H9 (cell line): ENCODE results near the gene ADGRD1. TPM values are rescaled to one million over a fixed set of nuclear protein-coding genes. Genes with fewer than 3 reads are reported as not detected.
A peak's percentile ranks its signal among the peaks of the same experiment; 100 is the strongest.

Source experiments
- DNase-seq: peaks from one replicate; pipeline ENCODE4 v3.0.0-alpha.2; 2017
- H2AFZ ChIP-seq: one replicate; pipeline ENCODE4 v1.6.1; 2013; ENCODE audit warnings: mild to moderate bottlenecking, low read length, control low read depth, moderate library complexity
- H2AK5ac ChIP-seq: 2 replicates; pipeline ENCODE4 v1.6.1; 2013; ENCODE audit warnings: low read length, control low read depth, mixed read lengths; ENCODE audit not compliant: insufficient read length
- H2BK120ac ChIP-seq: one replicate; pipeline ENCODE4 v1.6.1; 2013; ENCODE audit warnings: low read depth, mild to moderate bottlenecking, low read length, control low read depth, inconsistent platforms; ENCODE audit not compliant: poor library complexity, severe bottlenecking
- H2BK12ac ChIP-seq: 2 replicates; pipeline ENCODE4 v1.6.1; 2013; ENCODE audit warnings: low read length, control low read depth, mixed read lengths, low read depth; ENCODE audit not compliant: insufficient read length
- H2BK15ac ChIP-seq: 2 replicates; pipeline ENCODE4 v1.6.1; 2013; ENCODE audit warnings: low read depth, low read length, control low read depth
- H2BK20ac ChIP-seq: one replicate; pipeline ENCODE4 v1.6.1; 2013; ENCODE audit warnings: low read depth, mild to moderate bottlenecking, low read length, control low read depth, inconsistent platforms; ENCODE audit not compliant: poor library complexity, severe bottlenecking
- H2BK5ac ChIP-seq: 2 replicates; pipeline ENCODE4 v1.6.1; 2013; ENCODE audit warnings: low read length, control low read depth, mixed read lengths; ENCODE audit not compliant: insufficient read length
- H3K14ac ChIP-seq: 2 replicates; pipeline ENCODE4 v1.6.1; 2013; ENCODE audit warnings: low read length, control low read depth; ENCODE audit not compliant: insufficient read depth
- H3K18ac ChIP-seq: 2 replicates; pipeline ENCODE4 v1.6.1; 2013; ENCODE audit warnings: low read depth, mild to moderate bottlenecking, mixed read lengths, low read length, control low read depth; ENCODE audit not compliant: insufficient read length
- H3K23ac ChIP-seq: 2 replicates; pipeline ENCODE4 v1.6.1; 2013; ENCODE audit warnings: low read length, control low read depth, mixed read lengths, low read depth; ENCODE audit not compliant: insufficient read length
- H3K23me2 ChIP-seq: 2 replicates; pipeline ENCODE4 v1.6.1; 2013; ENCODE audit warnings: low read depth, mild to moderate bottlenecking, mixed read lengths, low read length, control low read depth; ENCODE audit not compliant: insufficient read length, poor library complexity, severe bottlenecking
- H3K27ac ChIP-seq: 2 replicates; pipeline ENCODE4 v1.5.1; 2013; ENCODE audit warnings: low read length, control low read depth, mixed read lengths, low read depth; ENCODE audit not compliant: insufficient read length
- H3K27me3 ChIP-seq: 2 replicates; pipeline ENCODE4 v1.6.1; 2013; ENCODE audit warnings: low read length, control low read depth, inconsistent platforms; ENCODE audit not compliant: insufficient read depth
- H3K4ac ChIP-seq: 2 replicates; pipeline ENCODE4 v1.6.1; 2013; ENCODE audit warnings: low read depth, mild to moderate bottlenecking, control low read depth, inconsistent platforms, low read length, moderate library complexity
- H3K4me1 ChIP-seq: 2 replicates; pipeline ENCODE4 v1.6.1; 2013; ENCODE audit warnings: low read length, control low read depth, inconsistent platforms; ENCODE audit not compliant: insufficient read depth
- H3K4me2 ChIP-seq: 2 replicates; pipeline ENCODE4 v1.6.1; 2013; ENCODE audit warnings: low read length, control low read depth, mixed read lengths; ENCODE audit not compliant: insufficient read length, insufficient read depth
- H3K56ac ChIP-seq: 2 replicates; pipeline ENCODE4 v1.6.1; 2013; ENCODE audit warnings: low read depth, mild to moderate bottlenecking, mixed read lengths, low read length, control low read depth; ENCODE audit not compliant: insufficient read length
- H3K79me1 ChIP-seq: 2 replicates; pipeline ENCODE4 v1.6.1; 2013; ENCODE audit warnings: low read depth, mild to moderate bottlenecking, moderate library complexity, low read length, control low read depth, inconsistent platforms; ENCODE audit not compliant: insufficient read depth, poor library complexity, severe bottlenecking
- H3K79me2 ChIP-seq: 2 replicates; pipeline ENCODE4 v1.6.1; 2013; ENCODE audit warnings: low read length, control low read depth, inconsistent platforms; ENCODE audit not compliant: insufficient read depth
- H3K9ac ChIP-seq: 2 replicates; pipeline ENCODE4 v1.6.1; 2013; ENCODE audit warnings: low read length, control low read depth, mixed read lengths; ENCODE audit not compliant: insufficient read length; ENCODE audit errors: extremely low read depth
- H3K9me3 ChIP-seq: one replicate; pipeline ENCODE4 v1.6.1; 2013; ENCODE audit warnings: low read depth, low read length, inconsistent platforms; ENCODE audit not compliant: control insufficient read depth
- H3T11ph ChIP-seq: one replicate; pipeline ENCODE4 v1.6.1; 2013; ENCODE audit warnings: mild to moderate bottlenecking, low read length, control low read depth, inconsistent platforms
- H4K20me1 ChIP-seq: one replicate; pipeline ENCODE4 v1.6.1; 2013; ENCODE audit not compliant: control insufficient read depth, insufficient read length, insufficient read depth
- H4K5ac ChIP-seq: 2 replicates; pipeline ENCODE4 v1.6.1; 2013; ENCODE audit warnings: low read depth, mild to moderate bottlenecking, mixed read lengths, low read length, control low read depth; ENCODE audit not compliant: insufficient read length
- H4K8ac ChIP-seq: replicated peaks from 2 replicates; pipeline ENCODE4 v1.6.1; 2013; ENCODE audit warnings: low read length, control low read depth, mixed read lengths, low read depth; ENCODE audit not compliant: insufficient read length
- H4K91ac ChIP-seq: 2 replicates; pipeline ENCODE4 v1.6.1; 2013; ENCODE audit warnings: low read depth, mild to moderate bottlenecking, moderate library complexity, mixed read lengths, low read length, control low read depth; ENCODE audit not compliant: insufficient read length
- H3K27ac Mint-ChIP-seq, 3 experiments: 2 replicates in 2 of 3; 3 replicates in 1 of 3; pipeline ENCODE4 v1.8.0; 2020 to 2021; ENCODE audit warnings: mixed read lengths in 3 of 3, mild to moderate bottlenecking in 1 of 3, moderate library complexity in 1 of 3
- H3K27me3 Mint-ChIP-seq: 2 replicates; pipeline ENCODE4 v1.8.0; 2021; ENCODE audit warnings: low read depth, mild to moderate bottlenecking, moderate library complexity, mixed read lengths
- H3K36me3 Mint-ChIP-seq, 3 experiments: 2 replicates in 2 of 3; 3 replicates in 1 of 3; pipeline ENCODE4 v1.8.0; 2020 to 2021; ENCODE audit warnings: low read depth in 3 of 3, mixed read lengths in 3 of 3; ENCODE audit not compliant: insufficient read depth in 1 of 3
- H3K4me1 Mint-ChIP-seq, 2 experiments: 2 replicates each; pipeline ENCODE4 v1.8.0; 2020; ENCODE audit warnings: mixed read lengths in 2 of 2
- H3K4me3 Mint-ChIP-seq, 2 experiments: 2 replicates in 1 of 2; 3 replicates in 1 of 2; pipeline ENCODE4 v1.8.0; 2020 to 2021; ENCODE audit warnings: mild to moderate bottlenecking in 2 of 2, mixed read lengths in 2 of 2, moderate library complexity in 1 of 2
- H3K9me3 Mint-ChIP-seq, 2 experiments: 2 replicates in 1 of 2; 3 replicates in 1 of 2; pipeline ENCODE4 v1.8.0; 2020; ENCODE audit warnings: mild to moderate bottlenecking in 2 of 2, mixed read lengths in 2 of 2, moderate library complexity in 1 of 2
- WGBS: extraction: QIAGEN DNeasy Blood & Tissue Kit; methylation state at CpG from one replicate; pipeline ENCODE4 v1.1.7; 2013; ENCODE audit warnings: missing lambda C conversion rate, low lambda C conversion rate, mixed read lengths; ENCODE audit not compliant: insufficient read length; ENCODE audit errors: extremely low coverage; 5-methylcytosine and 5-hydroxymethylcytosine counted together
- total RNA-seq: library from RNA; stranded (reverse); gene quantifications from 2 replicates; pipeline ENCODE4 v1.2.1, GENCODE V29; 2021
- TF ChIP-seq, protein P1 (sequence below): fragments of 200-600 bp; sonication (generic); conservative IDR thresholded peaks from 3 replicates; pipeline ENCODE4 v1.8.0; 2021; ENCODE audit warnings: antibody characterized with exemption, mild to moderate bottlenecking

ADGRD1 gene
- total RNA-seq, 1 experiment from 2014 or later = 0.52 TPM

DNA sequence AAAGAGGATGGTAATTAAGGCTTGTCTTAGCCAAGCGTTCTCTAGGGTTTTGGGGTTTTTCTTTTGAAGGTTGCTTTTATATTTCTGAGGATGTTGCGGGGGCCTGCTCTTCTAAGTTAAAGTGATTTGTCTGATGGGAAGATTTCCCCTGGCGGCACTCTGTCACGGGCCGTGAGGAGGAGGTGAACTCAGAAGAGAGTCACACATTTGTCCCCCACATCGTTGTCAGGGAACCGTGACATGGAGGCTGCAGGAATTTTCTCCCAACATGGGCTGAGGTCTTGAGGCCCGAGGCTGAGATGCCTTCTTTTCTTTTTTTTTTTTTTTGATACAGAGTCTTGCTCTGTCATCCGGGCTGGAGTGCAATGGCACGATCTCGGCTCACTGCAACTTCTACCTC lies 71.5 kb downstream of the ADGRD1 start:
- Histone ChIP-seq H4K8ac (no peak overlapping the region), H3K27ac (no peak overlapping the region), H3K4me1 (no peaks in the 10 kb centered on the region), H3K23ac (no peak overlapping the region), H4K91ac (no peak overlapping the region), H3K56ac (no peak overlapping the region), H3K9ac (no peak overlapping the region), H3K14ac (no peak overlapping the region), H3K9me3 (no peaks in the 10 kb centered on the region), H3K27me3 (no peaks in the 10 kb centered on the region), H2BK120ac (no peak overlapping the region), H3K79me1 (no peaks in the 10 kb centered on the region), H4K5ac (no peak overlapping the region), H2BK5ac (no peak overlapping the region), H3K4me2 (no peak overlapping the region), H3K79me2 (no peaks in the 10 kb centered on the region), H2BK20ac (no peak overlapping the region), H2AFZ (no peak overlapping the region), H4K20me1 (no peaks in the 10 kb centered on the region), H3T11ph (no peak overlapping the region), H3K4ac (no peak overlapping the region), H2BK12ac (no peak overlapping the region), H2BK15ac (no peak overlapping the region), H2AK5ac (no peak overlapping the region), H3K23me2 (no peaks in the 10 kb centered on the region), H3K18ac (no peak overlapping the region)
- Mint-ChIP-seq H3K36me3 (no peaks in the 10 kb centered on the region), H3K4me1 (0 out of 4 replicates have a peak, but pooled peaks cover 0 to 3% of the 10 kb centered on the region in 2 experiments), H3K9me3 (no peaks in the 10 kb centered on the region), H3K27me3 (no peaks in the 10 kb centered on the region; the same call in 1 of the 2 replicates), H3K27ac (peak overlapping the region in 2 of 3 experiments; percentile 20 to 53; a peak in 1 of 7 replicates), H3K4me3 (no peak overlapping the region)
- TF ChIP-seq, protein P1, sequence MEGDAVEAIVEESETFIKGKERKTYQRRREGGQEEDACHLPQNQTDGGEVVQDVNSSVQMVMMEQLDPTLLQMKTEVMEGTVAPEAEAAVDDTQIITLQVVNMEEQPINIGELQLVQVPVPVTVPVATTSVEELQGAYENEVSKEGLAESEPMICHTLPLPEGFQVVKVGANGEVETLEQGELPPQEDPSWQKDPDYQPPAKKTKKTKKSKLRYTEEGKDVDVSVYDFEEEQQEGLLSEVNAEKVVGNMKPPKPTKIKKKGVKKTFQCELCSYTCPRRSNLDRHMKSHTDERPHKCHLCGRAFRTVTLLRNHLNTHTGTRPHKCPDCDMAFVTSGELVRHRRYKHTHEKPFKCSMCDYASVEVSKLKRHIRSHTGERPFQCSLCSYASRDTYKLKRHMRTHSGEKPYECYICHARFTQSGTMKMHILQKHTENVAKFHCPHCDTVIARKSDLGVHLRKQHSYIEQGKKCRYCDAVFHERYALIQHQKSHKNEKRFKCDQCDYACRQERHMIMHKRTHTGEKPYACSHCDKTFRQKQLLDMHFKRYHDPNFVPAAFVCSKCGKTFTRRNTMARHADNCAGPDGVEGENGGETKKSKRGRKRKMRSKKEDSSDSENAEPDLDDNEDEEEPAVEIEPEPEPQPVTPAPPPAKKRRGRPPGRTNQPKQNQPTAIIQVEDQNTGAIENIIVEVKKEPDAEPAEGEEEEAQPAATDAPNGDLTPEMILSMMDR = no peak
- no peak for DNase-seq
- WGBS = no CpG with 5 or more reads among the region's 11 CpGs
